NCI-H2171 treated with DMSO at 0.1 percent for 48 hours (cell line): ENCODE data around the gene NR6A1.
"Not testable (repeated sequence)": the region's sequence is repeated elsewhere in the genome, so short reads cannot be mapped to it uniquely, and the experiment has no call there.

Experiments used
- DNase-seq: peaks from one replicate; lab custom pipeline; 2025; lab: John Stamatoyannopoulos, UW

Gene NR6A1

GRCh38 chr9:124615840-124616239 lies 155.3 kb downstream of the NR6A1 start:
- not testable (repeated sequence) for DNase-seq

GRCh38 chr9:124615100-124615742 lies 155.9 kb downstream of the NR6A1 start:
- DNase-seq: no peak

- no peak for DNase-seq
Observed at GRCh38 chr9:124613849-124614248, 157.3 kb downstream of the NR6A1 start.

- no peak for DNase-seq
Observed at GRCh38 chr9:124611106-124611505, 160.0 kb downstream of the NR6A1 start.

GRCh38 chr9:124606027-124606426 lies 165.1 kb downstream of the NR6A1 start:
- no peak for DNase-seq

GRCh38 chr9:124605258-124605657 lies 165.9 kb downstream of the NR6A1 start:
- no peak for DNase-seq

- no peak for DNase-seq
Observed at GRCh38 chr9:124602632-124603031, 168.5 kb downstream of the NR6A1 start.

- DNase-seq: peak; percentile 56
Observed at GRCh38 chr9:124602204-124602603, 168.9 kb downstream of the NR6A1 start.

- DNase-seq: no peak
Observed at GRCh38 chr9:124600407-124600806, 170.7 kb downstream of the NR6A1 start.

- no peak for DNase-seq
Observed at GRCh38 chr9:124599121-124599795, 171.9 kb downstream of the NR6A1 start.

GRCh38 chr9:124598048-124598447 lies 173.1 kb downstream of the NR6A1 start:
- DNase-seq: no peak

GRCh38 chr9:124596172-124596839 lies 174.8 kb downstream of the NR6A1 start:
- no peak for DNase-seq

GRCh38 chr9:124595743-124596142 lies 175.4 kb downstream of the NR6A1 start:
- no peak for DNase-seq

- no peak for DNase-seq
Observed at GRCh38 chr9:124594673-124595072, 176.4 kb downstream of the NR6A1 start.

GRCh38 chr9:124594225-124594624 lies 176.9 kb downstream of the NR6A1 start:
- DNase-seq: no peak

- DNase-seq: peak; percentile 55
Observed at GRCh38 chr9:124593651-124594058, 177.5 kb downstream of the NR6A1 start.

GRCh38 chr9:124593200-124593599 lies 177.9 kb downstream of the NR6A1 start:
- peak; percentile 46 for DNase-seq

- DNase-seq: peak; percentile 9
Observed at GRCh38 chr9:124590889-124591641, 180.0 kb downstream of the NR6A1 start.

GRCh38 chr9:124584631-124585030 lies 186.5 kb downstream of the NR6A1 start:
- DNase-seq: no peak

GRCh38 chr9:124583134-124583533 lies 188.0 kb downstream of the NR6A1 start:
- DNase-seq: no peak

- DNase-seq: no peak
Observed at GRCh38 chr9:124580186-124580585, 190.9 kb downstream of the NR6A1 start.

- no peak for DNase-seq
Observed at GRCh38 chr9:124576751-124577150, 194.4 kb downstream of the NR6A1 start.
